ENCODE measurements around the gene NAV3. TPM values are rescaled to one million over a fixed set of nuclear protein-coding genes. Genes with fewer than 3 reads are reported as not detected.

NAV3 gene
- total RNA-seq, 2 donors from 2014 or later: 0.20 to 1.9 TPM

DNA sequence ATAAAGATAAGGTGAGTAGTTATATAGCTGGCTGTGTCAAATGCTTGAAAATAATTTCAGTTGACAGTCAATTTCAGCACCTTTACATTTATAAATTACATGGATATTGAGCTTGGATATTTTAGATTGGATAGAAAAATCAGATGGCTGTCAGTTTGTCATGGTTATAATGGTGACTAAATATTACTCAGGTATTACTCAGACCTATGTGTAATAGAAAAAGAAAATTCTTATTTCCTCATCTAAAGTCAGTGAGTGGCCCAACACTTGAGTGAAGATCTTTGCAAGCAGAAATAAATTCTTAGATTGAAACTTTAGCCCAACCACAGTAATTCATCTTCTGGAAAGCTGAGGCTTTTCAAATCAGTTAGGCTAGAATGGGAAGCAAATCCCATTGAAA lies 354.4 kb downstream of the NAV3 start:
- H3K36me3 ChIP-seq (ENCODE audit: control insufficient read depth, insufficient read depth, low read length): no peaks in the 10 kb centered on the region
- no peaks in the 10 kb centered on the region for H3K36me3 Mint-ChIP-seq (ENCODE audit: low read depth)
- no peaks in the 10 kb centered on the region for H3K4me1 ChIP-seq (ENCODE audit: control insufficient read depth, insufficient read depth, low read length)
- H3K27me3 ChIP-seq (ENCODE audit: control insufficient read depth, insufficient read depth, low read length, poor library complexity, severe bottlenecking): no peaks in the 10 kb centered on the region
- H3K4me3 Mint-ChIP-seq: no peak overlapping the region
- TF ChIP-seq, protein P1, sequence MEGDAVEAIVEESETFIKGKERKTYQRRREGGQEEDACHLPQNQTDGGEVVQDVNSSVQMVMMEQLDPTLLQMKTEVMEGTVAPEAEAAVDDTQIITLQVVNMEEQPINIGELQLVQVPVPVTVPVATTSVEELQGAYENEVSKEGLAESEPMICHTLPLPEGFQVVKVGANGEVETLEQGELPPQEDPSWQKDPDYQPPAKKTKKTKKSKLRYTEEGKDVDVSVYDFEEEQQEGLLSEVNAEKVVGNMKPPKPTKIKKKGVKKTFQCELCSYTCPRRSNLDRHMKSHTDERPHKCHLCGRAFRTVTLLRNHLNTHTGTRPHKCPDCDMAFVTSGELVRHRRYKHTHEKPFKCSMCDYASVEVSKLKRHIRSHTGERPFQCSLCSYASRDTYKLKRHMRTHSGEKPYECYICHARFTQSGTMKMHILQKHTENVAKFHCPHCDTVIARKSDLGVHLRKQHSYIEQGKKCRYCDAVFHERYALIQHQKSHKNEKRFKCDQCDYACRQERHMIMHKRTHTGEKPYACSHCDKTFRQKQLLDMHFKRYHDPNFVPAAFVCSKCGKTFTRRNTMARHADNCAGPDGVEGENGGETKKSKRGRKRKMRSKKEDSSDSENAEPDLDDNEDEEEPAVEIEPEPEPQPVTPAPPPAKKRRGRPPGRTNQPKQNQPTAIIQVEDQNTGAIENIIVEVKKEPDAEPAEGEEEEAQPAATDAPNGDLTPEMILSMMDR (conservative IDR thresholded peaks at IDR 0.05): no peak
- no peak for DNase-seq
- H3K27ac Mint-ChIP-seq: no peak overlapping the region
- H3K9me3 ChIP-seq (ENCODE audit: control insufficient read depth, low read length): no peaks in the 10 kb centered on the region
- no peaks in the 10 kb centered on the region for H3K27me3 Mint-ChIP-seq (ENCODE audit: insufficient read depth)
- no peak overlapping the region for H3K27ac ChIP-seq (ENCODE audit: low read depth, low read length)
- peaks cover 14% of the 10 kb centered on the region for H3K4me1 Mint-ChIP-seq
- no peaks in the 10 kb centered on the region for H3K9me3 Mint-ChIP-seq
- no peak overlapping the region for H3K4me3 ChIP-seq (ENCODE audit: low read length)
- no peak overlapping the region for H3K9ac ChIP-seq (ENCODE audit: extremely low read depth, low read length, poor library complexity, severe bottlenecking)

DNA sequence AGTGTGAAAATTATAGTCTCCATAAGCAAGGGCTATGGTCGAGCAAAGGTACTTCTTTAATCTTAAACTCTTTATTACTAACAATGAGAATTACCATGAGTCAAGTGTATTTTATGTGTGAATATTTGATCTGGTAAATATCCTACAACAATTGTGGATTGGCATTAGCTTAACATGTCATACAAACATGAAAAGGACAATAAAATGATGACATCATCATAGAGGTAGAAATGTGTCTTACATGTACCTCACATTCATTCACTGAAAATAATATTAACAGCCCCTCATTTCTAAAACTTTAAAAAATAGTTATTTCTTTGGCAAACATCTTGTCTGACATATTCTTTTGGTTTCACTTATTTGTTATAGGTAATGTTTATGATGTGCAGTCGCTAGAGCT lies 355.0 kb downstream of the NAV3 start:
- WGBS, 2 experiments (ENCODE audit: insufficient coverage in 1 of 2, insufficient read length in 1 of 2): 100% methylated on average over 1 of the region's 2 CpGs; no CpG with 5 or more reads in 1 of the 2 experiments
- Mint-ChIP-seq H3K4me1 (peaks cover 14% of the 10 kb centered on the region), H3K4me3 (no peak overlapping the region), H3K27ac (no peak overlapping the region), H3K9me3 (no peaks in the 10 kb centered on the region), H3K27me3 (ENCODE audit: insufficient read depth) (no peaks in the 10 kb centered on the region), H3K36me3 (ENCODE audit: low read depth) (no peaks in the 10 kb centered on the region)
- Histone ChIP-seq H3K27ac (ENCODE audit: low read depth, low read length) (no peak overlapping the region), H3K9ac (ENCODE audit: extremely low read depth, low read length, poor library complexity, severe bottlenecking) (no peak overlapping the region), H3K27me3 (ENCODE audit: control insufficient read depth, insufficient read depth, low read length, poor library complexity, severe bottlenecking) (no peaks in the 10 kb centered on the region), H3K4me3 (ENCODE audit: low read length) (no peak overlapping the region), H3K36me3 (ENCODE audit: control insufficient read depth, insufficient read depth, low read length) (no peaks in the 10 kb centered on the region), H3K4me1 (ENCODE audit: control insufficient read depth, insufficient read depth, low read length) (no peaks in the 10 kb centered on the region), H3K9me3 (ENCODE audit: control insufficient read depth, low read length) (no peaks in the 10 kb centered on the region)
- TF ChIP-seq, protein P1 (conservative IDR thresholded peaks at IDR 0.05): no peak
- DNase-seq: no peak

DNA sequence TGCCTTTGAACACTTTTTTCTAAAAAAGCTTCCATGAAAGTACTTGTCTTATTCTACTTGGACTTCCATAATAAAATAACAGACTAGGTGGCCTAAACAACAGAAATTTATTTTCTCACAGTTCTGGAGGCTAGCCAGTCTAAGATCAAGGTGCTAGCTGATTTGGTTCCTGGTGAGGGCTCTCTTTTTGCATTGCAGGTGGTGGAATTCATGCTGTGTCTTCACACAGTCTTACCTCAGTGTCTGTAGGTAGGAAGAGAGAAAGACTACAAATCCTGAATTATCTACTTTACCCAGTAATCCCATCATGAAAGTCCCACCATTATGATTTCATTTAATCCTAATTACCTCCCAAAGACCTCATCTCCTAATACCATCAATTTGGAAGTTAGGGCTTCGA lies 356.0 kb downstream of the NAV3 start:
- Mint-ChIP-seq H3K27me3 (ENCODE audit: insufficient read depth) (no peaks in the 10 kb centered on the region), H3K36me3 (ENCODE audit: low read depth) (no peaks in the 10 kb centered on the region)
- 88% methylated on average over 1 of the region's 1 CpG; no CpG with 5 or more reads in 1 of the 2 experiments for WGBS, 2 experiments (ENCODE audit: insufficient coverage in 1 of 2, insufficient read length in 1 of 2)

More for the DNA sequence above, 356.0 kb downstream of the NAV3 start:
- H3K4me3 Mint-ChIP-seq: no peak overlapping the region
- no peaks in the 10 kb centered on the region for H3K36me3 ChIP-seq (ENCODE audit: control insufficient read depth, insufficient read depth, low read length)
- no peaks in the 10 kb centered on the region for H3K4me1 ChIP-seq (ENCODE audit: control insufficient read depth, insufficient read depth, low read length)
- no peaks in the 10 kb centered on the region for H3K27me3 ChIP-seq (ENCODE audit: control insufficient read depth, insufficient read depth, low read length, poor library complexity, severe bottlenecking)
- no peaks in the 10 kb centered on the region for H3K9me3 ChIP-seq (ENCODE audit: control insufficient read depth, low read length)
- H3K4me3 ChIP-seq (ENCODE audit: low read length): no peak overlapping the region
- DNase-seq: no peak
- TF ChIP-seq, protein P1 (conservative IDR thresholded peaks at IDR 0.05): no peak
- no peak overlapping the region for H3K27ac Mint-ChIP-seq
- H3K9me3 Mint-ChIP-seq: no peaks in the 10 kb centered on the region
- H3K27ac ChIP-seq (ENCODE audit: low read depth, low read length): no peak overlapping the region
- H3K4me1 Mint-ChIP-seq: peaks cover 14% of the 10 kb centered on the region
- no peak overlapping the region for H3K9ac ChIP-seq (ENCODE audit: extremely low read depth, low read length, poor library complexity, severe bottlenecking)
